GM18907 (cell line): ENCODE results near the gene ATP9A.
"Not testable (repeated sequence)": the region's sequence is repeated elsewhere in the genome, so short reads cannot be mapped to it uniquely, and the experiment has no call there.

Source experiments
- ATAC-seq: cut with Tn5 transposase; IDR thresholded peaks from one replicate; pipeline ENCODE4 v1.9.1; 2021; ENCODE audit warnings: mild to moderate bottlenecking, moderate library complexity; ENCODE audit not compliant: unreplicated experiment

Gene ATP9A

GRCh38 chr20:51767867-51768758 lies at the start of gene ATP9A:
Gene ATP9A (minus strand): TSS chr20:51768390. CDS start chr20:51768369, 21 bp downstream.
- ATAC-seq = no peak

GRCh38 chr20:51816856-51817255 lies 48.7 kb upstream of the ATP9A start:
- not testable (repeated sequence) for ATAC-seq

GRCh38 chr20:51815383-51816076 lies 47.3 kb upstream of the ATP9A start:
- ATAC-seq = no peak

GRCh38 chr20:51812861-51813260 lies 44.7 kb upstream of the ATP9A start:
- no peak for ATAC-seq

- no peak for ATAC-seq
Observed at GRCh38 chr20:51811514-51812128, 43.4 kb upstream of the ATP9A start.

- ATAC-seq = no peak
Observed at GRCh38 chr20:51811042-51811355, 42.8 kb upstream of the ATP9A start.

- no peak for ATAC-seq
Observed at GRCh38 chr20:51810155-51811041, 42.2 kb upstream of the ATP9A start.

GRCh38 chr20:51807720-51808250 lies 39.6 kb upstream of the ATP9A start:
- no peak for ATAC-seq

- ATAC-seq = no peak
Observed at GRCh38 chr20:51804754-51805153, 36.6 kb upstream of the ATP9A start.

- no peak for ATAC-seq
Observed at GRCh38 chr20:51803148-51803854, 35.1 kb upstream of the ATP9A start.

GRCh38 chr20:51802170-51802751 lies 34.1 kb upstream of the ATP9A start, which contains the start of gene SALL4:
Gene SALL4 (minus strand): TSS chr20:51802521. CDS start chr20:51802408, 113 bp downstream.
- ATAC-seq = no peak

GRCh38 chr20:51801823-51802123 lies 33.6 kb upstream of the ATP9A start:
- ATAC-seq = no peak

- ATAC-seq = no peak
Observed at GRCh38 chr20:51801122-51801822, 33.1 kb upstream of the ATP9A start.

- no peak for ATAC-seq
Observed at GRCh38 chr20:51800872-51801121, 32.6 kb upstream of the ATP9A start.

- no peak for ATAC-seq
Observed at GRCh38 chr20:51800060-51800871, 32.1 kb upstream of the ATP9A start.

GRCh38 chr20:51799401-51799860 lies 31.2 kb upstream of the ATP9A start:
- ATAC-seq = no peak

GRCh38 chr20:51797357-51798025 lies 29.3 kb upstream of the ATP9A start:
- no peak for ATAC-seq

- ATAC-seq = no peak
Observed at GRCh38 chr20:51796340-51796739, 28.1 kb upstream of the ATP9A start.
